HepG2 (cell line): ENCODE results near the gene PSMD4. TPM values are rescaled to one million over a fixed set of nuclear protein-coding genes. Genes with fewer than 3 reads are reported as not detected.

Experiments used
- ATF1 ChIP-seq: IDR thresholded peaks from 2 replicates; pipeline ENCODE4 v1.6.1; 2016; ENCODE audit warnings: mild to moderate bottlenecking, control low read depth
- BORCS8-MEF2B ChIP-seq: sonication (generic); formaldehyde crosslinking; IDR thresholded peaks from 2 replicates; pipeline ENCODE4 v1.8.0; 2022; ENCODE audit warnings: mild to moderate bottlenecking, missing genetic modification reagents
- EED ChIP-seq: sonication (generic); formaldehyde crosslinking; IDR thresholded peaks from 2 replicates; pipeline ENCODE4 v1.5.0; 2020; ENCODE audit warnings: mild to moderate bottlenecking, missing genetic modification reagents
- FOXC1 ChIP-seq: sonication (generic); formaldehyde crosslinking; IDR thresholded peaks from 2 replicates; pipeline ENCODE4 v1.8.0; 2022; ENCODE audit warnings: mild to moderate bottlenecking, missing genetic modification reagents, borderline replicate concordance
- TAF1 ChIP-seq: sonication (generic); formaldehyde crosslinking; IDR thresholded peaks from 2 replicates; pipeline ENCODE4 v1.4.0; 2020; ENCODE audit warnings: missing genetic modification reagents
- TP53 ChIP-seq: sonication (generic); formaldehyde crosslinking; conservative IDR thresholded peaks from 2 replicates; pipeline ENCODE4 v1.4.0; 2020; ENCODE audit warnings: missing genetic modification reagents
- ZBTB40 ChIP-seq, 2 experiments: fragments of 450-650 bp in 1 of 2; sonication (generic) in 1 of 2; formaldehyde crosslinking in 1 of 2; IDR thresholded peaks; 2 replicates each; pipeline versions ENCODE4 v1.6.1 to v1.8.0; 2016 to 2022; ENCODE audit warnings: antibody characterized with exemption in 1 of 2, mild to moderate bottlenecking in 1 of 2, missing genetic modification reagents in 1 of 2
- ZNF224 ChIP-seq: sonication (generic); formaldehyde crosslinking; IDR thresholded peaks from 2 replicates; pipeline ENCODE4 v1.5.0; 2020; ENCODE audit warnings: mild to moderate bottlenecking, missing genetic modification reagents
- ZNF558 ChIP-seq: sonication (generic); formaldehyde crosslinking; IDR thresholded peaks from 2 replicates; pipeline ENCODE4 v1.9.0; 2022; ENCODE audit warnings: mild to moderate bottlenecking, missing genetic modification reagents, borderline replicate concordance
- ZNF768 ChIP-seq: sonication (generic); formaldehyde crosslinking; IDR thresholded peaks from 2 replicates; pipeline ENCODE4 v1.4.0; 2020; ENCODE audit warnings: missing genetic modification reagents
- ZSCAN5A ChIP-seq: sonication (generic); formaldehyde crosslinking; IDR thresholded peaks from 2 replicates; pipeline ENCODE4 v1.8.0; 2022; ENCODE audit warnings: mild to moderate bottlenecking, missing genetic modification reagents, borderline replicate concordance
- polyA plus RNA-seq, 8 experiments: library from polyadenylated mRNA; depleted of rRNA in 3 of 8; stranded (reverse) in 7 of 8; unstranded in 1 of 8; fragments of >200 nt; fragmentation: Illumina TruSeq in 4 of 8; extraction: Trizol in 4 of 8; gene quantifications; 2 replicates each; pipeline versions ENCODE4 v1.2.1 to v1.2.3, GENCODE V29; 2011 to 2016; ENCODE audit warnings: low read depth in 4 of 8, missing spikeins in 1 of 8, mixed read lengths in 1 of 8; ENCODE audit not compliant: insufficient read depth in 1 of 8
- total RNA-seq, 5 experiments: library from RNA; depleted of rRNA; stranded (reverse); fragments of >200 nt; fragmentation: Illumina TruSeq; extraction: Trizol; gene quantifications; 2 replicates each; pipeline ENCODE4 v1.2.3, GENCODE V29; 2016; ENCODE audit warnings: low read depth in 1 of 5
- TF ChIP-seq, protein P1 (sequence below): sonication (generic); formaldehyde crosslinking; IDR thresholded peaks from 2 replicates; pipeline ENCODE4 v1.4.0; 2020; ENCODE audit warnings: missing genetic modification reagents, borderline replicate concordance
- TF ChIP-seq, protein P2 (sequence below): sonication (generic); formaldehyde crosslinking; conservative IDR thresholded peaks from 2 replicates; pipeline ENCODE4 v1.8.0; 2022; ENCODE audit warnings: low read depth, missing genetic modification reagents

Gene PSMD4
- total and polyA plus RNA-seq, 2 of the 13 experiments (the other 11 are each of a cell fraction or from before 2014, with no cell fraction given): 194 to 243 TPM

DNA sequence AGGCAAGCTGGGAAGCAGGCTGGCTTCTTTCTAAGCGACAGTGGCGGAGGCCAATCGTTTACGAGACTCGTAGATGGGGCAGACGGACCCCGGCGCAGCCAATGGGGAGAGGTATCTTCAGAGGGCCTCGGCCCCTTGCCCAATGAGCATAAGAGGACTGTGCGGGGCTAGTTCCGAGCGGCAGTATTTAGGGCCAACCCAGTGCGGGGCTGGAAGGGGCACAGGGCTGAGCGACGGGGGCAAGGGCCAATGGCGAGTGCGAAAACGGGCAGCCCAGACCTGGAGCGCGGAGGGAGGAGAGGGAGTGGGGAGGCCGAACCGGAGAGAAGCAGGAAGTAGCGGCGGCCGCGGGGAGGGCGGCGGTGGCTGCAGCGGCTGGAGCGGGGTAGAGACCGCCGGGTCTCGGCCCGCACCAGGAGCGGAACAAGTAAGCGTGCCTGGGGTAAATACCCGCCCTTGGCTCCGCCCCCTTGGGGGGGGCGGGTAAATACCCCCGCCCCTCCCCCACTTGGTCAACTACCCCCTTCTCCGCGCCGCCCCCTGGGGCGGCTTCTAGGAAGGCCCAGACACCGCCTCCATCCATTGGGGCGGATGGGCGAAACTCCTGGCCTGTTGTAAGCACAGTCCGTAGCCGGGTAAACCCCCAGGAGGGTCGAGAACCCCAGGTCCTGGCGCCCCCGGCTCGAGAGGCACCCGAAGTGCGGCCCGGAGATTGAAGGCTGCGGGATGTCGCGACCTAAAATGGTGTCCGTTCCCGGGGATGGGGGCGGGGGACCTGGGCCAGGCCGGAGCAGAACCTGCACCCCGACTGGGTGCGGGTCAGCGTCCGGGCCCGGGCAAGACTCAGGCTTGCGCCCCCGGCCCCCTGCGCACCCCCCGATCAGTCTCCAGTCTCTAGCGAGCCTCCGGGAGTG, 27.7 kb downstream of the PSMD4 start, which contains the start of gene ZNF687 (continued):
- no peak; the same call in 1 of the 2 replicates for TF ChIP-seq ZSCAN5A (CRISPR knock-in tag)
- TF ChIP-seq, protein P1, sequence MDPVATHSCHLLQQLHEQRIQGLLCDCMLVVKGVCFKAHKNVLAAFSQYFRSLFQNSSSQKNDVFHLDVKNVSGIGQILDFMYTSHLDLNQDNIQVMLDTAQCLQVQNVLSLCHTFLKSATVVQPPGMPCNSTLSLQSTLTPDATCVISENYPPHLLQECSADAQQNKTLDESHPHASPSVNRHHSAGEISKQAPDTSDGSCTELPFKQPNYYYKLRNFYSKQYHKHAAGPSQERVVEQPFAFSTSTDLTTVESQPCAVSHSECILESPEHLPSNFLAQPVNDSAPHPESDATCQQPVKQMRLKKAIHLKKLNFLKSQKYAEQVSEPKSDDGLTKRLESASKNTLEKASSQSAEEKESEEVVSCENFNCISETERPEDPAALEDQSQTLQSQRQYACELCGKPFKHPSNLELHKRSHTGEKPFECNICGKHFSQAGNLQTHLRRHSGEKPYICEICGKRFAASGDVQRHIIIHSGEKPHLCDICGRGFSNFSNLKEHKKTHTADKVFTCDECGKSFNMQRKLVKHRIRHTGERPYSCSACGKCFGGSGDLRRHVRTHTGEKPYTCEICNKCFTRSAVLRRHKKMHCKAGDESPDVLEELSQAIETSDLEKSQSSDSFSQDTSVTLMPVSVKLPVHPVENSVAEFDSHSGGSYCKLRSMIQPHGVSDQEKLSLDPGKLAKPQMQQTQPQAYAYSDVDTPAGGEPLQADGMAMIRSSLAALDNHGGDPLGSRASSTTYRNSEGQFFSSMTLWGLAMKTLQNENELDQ: no peak
- TF ChIP-seq ZNF224 (CRISPR knock-in tag): no peak
- no peak for TF ChIP-seq EED (CRISPR knock-in tag)
- peak; percentile 64 for TF ChIP-seq ATF1 (CRISPR knock-in tag)
- no peak for TF ChIP-seq TP53
- no peak for TF ChIP-seq FOXC1 (CRISPR knock-in tag)
- TF ChIP-seq ZNF768: no peak
- TF ChIP-seq, protein P2, sequence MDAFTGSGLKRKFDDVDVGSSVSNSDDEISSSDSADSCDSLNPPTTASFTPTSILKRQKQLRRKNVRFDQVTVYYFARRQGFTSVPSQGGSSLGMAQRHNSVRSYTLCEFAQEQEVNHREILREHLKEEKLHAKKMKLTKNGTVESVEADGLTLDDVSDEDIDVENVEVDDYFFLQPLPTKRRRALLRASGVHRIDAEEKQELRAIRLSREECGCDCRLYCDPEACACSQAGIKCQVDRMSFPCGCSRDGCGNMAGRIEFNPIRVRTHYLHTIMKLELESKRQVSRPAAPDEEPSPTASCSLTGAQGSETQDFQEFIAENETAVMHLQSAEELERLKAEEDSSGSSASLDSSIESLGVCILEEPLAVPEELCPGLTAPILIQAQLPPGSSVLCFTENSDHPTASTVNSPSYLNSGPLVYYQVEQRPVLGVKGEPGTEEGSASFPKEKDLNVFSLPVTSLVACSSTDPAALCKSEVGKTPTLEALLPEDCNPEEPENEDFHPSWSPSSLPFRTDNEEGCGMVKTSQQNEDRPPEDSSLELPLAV: no peak
- TF ChIP-seq ZBTB40 (IDR thresholded peaks at IDR 0.05): no peak
- no peak; the same call in 1 of the 2 replicates for TF ChIP-seq ZBTB40 (CRISPR knock-in tag; IDR thresholded peaks at IDR 0.05)
- TF ChIP-seq BORCS8-MEF2B (CRISPR knock-in tag): no peak
- peak; percentile 33; the same call in 1 of the 2 replicates for TF ChIP-seq TAF1 (CRISPR knock-in tag)
- TF ChIP-seq ZNF558 (CRISPR knock-in tag): peak; percentile 87; the same call in 1 of the 2 replicates
